ENCODE measurements around the gene GID8. TPM values are rescaled to one million over a fixed set of nuclear protein-coding genes. Genes with fewer than 3 reads are reported as not detected.

GID8 gene
- total and polyA plus RNA-seq, 2 of the 13 experiments (the other 11 are each of a cell fraction or from before 2014, with no cell fraction given), result 39.6 to 59.8 TPM

GRCh38 chr20:62970307-62971210 is 32.6 kb downstream of the GID8 start (continued):
- TF ChIP-seq ZNF101 (CRISPR knock-in tag; IDR thresholded peaks at IDR 0.05; ENCODE audit: borderline replicate concordance, low read depth) (no peak), YEATS4 (CRISPR knock-in tag; IDR thresholded peaks at IDR 0.05; ENCODE audit: borderline replicate concordance) (no peak), BCL6 (CRISPR knock-in tag; IDR thresholded peaks at IDR 0.05) (no peak), BRF2 (CRISPR knock-in tag; IDR thresholded peaks at IDR 0.05) (no peak), ETV6 (CRISPR knock-in tag; conservative IDR thresholded peaks at IDR 0.05) (no peak), GLI4 (CRISPR knock-in tag; IDR thresholded peaks at IDR 0.05; ENCODE audit: borderline replicate concordance) (0 out of 2 replicates have a peak, but pooled peaks have one; percentile 23), GPN1 (CRISPR knock-in tag; IDR thresholded peaks at IDR 0.05; ENCODE audit: borderline replicate concordance) (no peak), NFIB (CRISPR knock-in tag; IDR thresholded peaks at IDR 0.05; ENCODE audit: borderline replicate concordance) (no peak), ZNF496 (CRISPR knock-in tag; IDR thresholded peaks at IDR 0.05; ENCODE audit: insufficient replicate concordance) (no peak), CREB3 (CRISPR knock-in tag; IDR thresholded peaks at IDR 0.05) (no peak), SP1 (IDR thresholded peaks at IDR 0.05) (no peak), SP1 (CRISPR knock-in tag; IDR thresholded peaks at IDR 0.05) (no peak), NR1H2 (CRISPR knock-in tag; IDR thresholded peaks at IDR 0.05; ENCODE audit: borderline replicate concordance, low read depth) (no peak; the same call in 1 of the 2 replicates), KLF16 (CRISPR knock-in tag; IDR thresholded peaks at IDR 0.05) (0 out of 4 replicates have a peak, but pooled peaks of 1 of the 2 experiments have one; percentile 77), POGZ (CRISPR knock-in tag; IDR thresholded peaks at IDR 0.05) (no peak), REXO4 (CRISPR knock-in tag; IDR thresholded peaks at IDR 0.05; ENCODE audit: borderline replicate concordance) (no peak), ATAD3A (CRISPR knock-in tag; IDR thresholded peaks at IDR 0.05) (0 out of 2 replicates have a peak, but pooled peaks have one; percentile 3), SOX6 (IDR thresholded peaks at IDR 0.05) (no peak), SOX6 (CRISPR knock-in tag; IDR thresholded peaks at IDR 0.05) (peak; percentile 61; the same call in 1 of the 2 replicates), ZBTB33 (CRISPR knock-in tag; IDR thresholded peaks at IDR 0.05) (no peak), ESRRA (CRISPR knock-in tag; IDR thresholded peaks at IDR 0.05; ENCODE audit: low read depth) (peak; percentile 24; the same call in 1 of the 2 replicates), ZBTB14 (CRISPR knock-in tag; IDR thresholded peaks at IDR 0.05) (no peak; the same call in 1 of the 2 replicates), ZNF720 (CRISPR knock-in tag; IDR thresholded peaks at IDR 0.05) (no peak), ZNF331 (CRISPR knock-in tag; IDR thresholded peaks at IDR 0.05) (no peak), ZNF34 (CRISPR knock-in tag; IDR thresholded peaks at IDR 0.05; ENCODE audit: borderline replicate concordance) (peak; percentile 80), KAT2B (IDR thresholded peaks at IDR 0.05; ENCODE audit: borderline replicate concordance, low read depth, low read length) (no peak)
